Nephron progenitor cell (in vitro differentiated cells): ENCODE results near the gene ZNF79.

Experiments used
- DNase-seq: peaks from one replicate; pipeline ENCODE4 v3.0.0; 2021
- H3K27ac Mint-ChIP-seq: 2 replicates; pipeline ENCODE4 v1.8.0; 2021; ENCODE audit warnings: mild to moderate bottlenecking, moderate library complexity, mixed read lengths
- H3K27me3 Mint-ChIP-seq: 2 replicates; pipeline ENCODE4 v1.8.0; 2021; ENCODE audit warnings: mild to moderate bottlenecking, low read depth, mixed read lengths; ENCODE audit not compliant: poor library complexity
- H3K36me3 Mint-ChIP-seq: 2 replicates; pipeline ENCODE4 v1.8.0; 2021; ENCODE audit warnings: low read depth, mixed read lengths
- H3K4me1 Mint-ChIP-seq: 2 replicates; pipeline ENCODE4 v1.8.0; 2021; ENCODE audit warnings: mixed read lengths
- H3K4me3 Mint-ChIP-seq: 2 replicates; pipeline ENCODE4 v1.8.0; 2021; ENCODE audit warnings: mild to moderate bottlenecking, moderate library complexity, mixed read lengths
- H3K9me3 Mint-ChIP-seq: 2 replicates; pipeline ENCODE4 v1.8.0; 2021; ENCODE audit warnings: mild to moderate bottlenecking, moderate library complexity, mixed read lengths
- TF ChIP-seq, protein P1 (sequence below): fragments of 200-600 bp; sonication (generic); IDR thresholded peaks from 2 replicates; pipeline ENCODE4 v1.5.0; 2021; ENCODE audit warnings: antibody characterized with exemption

The ZNF79 gene

DNA sequence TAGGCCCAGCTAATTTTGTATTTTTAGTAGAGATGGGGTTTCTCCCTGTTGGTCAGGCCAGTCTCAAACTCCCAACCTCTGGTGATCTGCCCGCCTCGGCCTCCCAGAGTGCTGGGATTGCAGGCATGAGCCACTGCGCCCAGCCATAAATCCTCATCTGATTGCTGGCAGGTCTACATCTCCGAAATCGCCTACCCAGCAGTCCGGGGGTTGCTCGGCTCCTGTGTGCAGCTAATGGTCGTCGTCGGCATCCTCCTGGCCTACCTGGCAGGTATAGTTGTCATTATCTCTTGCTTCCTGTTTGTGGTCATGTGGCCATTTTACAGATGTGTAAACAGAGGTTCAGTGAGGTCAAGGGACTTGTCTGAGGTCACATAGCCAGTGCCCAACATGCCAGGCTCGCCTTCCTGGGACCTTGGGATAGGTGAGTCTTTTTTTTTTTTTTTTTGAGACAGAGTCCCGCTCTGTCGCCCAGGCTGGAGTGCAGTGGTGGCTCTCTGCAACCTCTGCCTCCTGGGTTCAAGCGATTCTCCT lies 24.4 kb upstream of the ZNF79 start:
- Mint-ChIP-seq H3K4me1 (peaks cover 20% of the 10 kb centered on the region), H3K9me3 (no peaks in the 10 kb centered on the region), H3K4me3 (peak overlapping the region; percentile 8), H3K27me3 (peaks cover 21% of the 10 kb centered on the region), H3K27ac (no peak overlapping the region), H3K36me3 (no peaks in the 10 kb centered on the region)
- DNase-seq, result no peak
- TF ChIP-seq, protein P1, sequence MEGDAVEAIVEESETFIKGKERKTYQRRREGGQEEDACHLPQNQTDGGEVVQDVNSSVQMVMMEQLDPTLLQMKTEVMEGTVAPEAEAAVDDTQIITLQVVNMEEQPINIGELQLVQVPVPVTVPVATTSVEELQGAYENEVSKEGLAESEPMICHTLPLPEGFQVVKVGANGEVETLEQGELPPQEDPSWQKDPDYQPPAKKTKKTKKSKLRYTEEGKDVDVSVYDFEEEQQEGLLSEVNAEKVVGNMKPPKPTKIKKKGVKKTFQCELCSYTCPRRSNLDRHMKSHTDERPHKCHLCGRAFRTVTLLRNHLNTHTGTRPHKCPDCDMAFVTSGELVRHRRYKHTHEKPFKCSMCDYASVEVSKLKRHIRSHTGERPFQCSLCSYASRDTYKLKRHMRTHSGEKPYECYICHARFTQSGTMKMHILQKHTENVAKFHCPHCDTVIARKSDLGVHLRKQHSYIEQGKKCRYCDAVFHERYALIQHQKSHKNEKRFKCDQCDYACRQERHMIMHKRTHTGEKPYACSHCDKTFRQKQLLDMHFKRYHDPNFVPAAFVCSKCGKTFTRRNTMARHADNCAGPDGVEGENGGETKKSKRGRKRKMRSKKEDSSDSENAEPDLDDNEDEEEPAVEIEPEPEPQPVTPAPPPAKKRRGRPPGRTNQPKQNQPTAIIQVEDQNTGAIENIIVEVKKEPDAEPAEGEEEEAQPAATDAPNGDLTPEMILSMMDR, result no peak

DNA sequence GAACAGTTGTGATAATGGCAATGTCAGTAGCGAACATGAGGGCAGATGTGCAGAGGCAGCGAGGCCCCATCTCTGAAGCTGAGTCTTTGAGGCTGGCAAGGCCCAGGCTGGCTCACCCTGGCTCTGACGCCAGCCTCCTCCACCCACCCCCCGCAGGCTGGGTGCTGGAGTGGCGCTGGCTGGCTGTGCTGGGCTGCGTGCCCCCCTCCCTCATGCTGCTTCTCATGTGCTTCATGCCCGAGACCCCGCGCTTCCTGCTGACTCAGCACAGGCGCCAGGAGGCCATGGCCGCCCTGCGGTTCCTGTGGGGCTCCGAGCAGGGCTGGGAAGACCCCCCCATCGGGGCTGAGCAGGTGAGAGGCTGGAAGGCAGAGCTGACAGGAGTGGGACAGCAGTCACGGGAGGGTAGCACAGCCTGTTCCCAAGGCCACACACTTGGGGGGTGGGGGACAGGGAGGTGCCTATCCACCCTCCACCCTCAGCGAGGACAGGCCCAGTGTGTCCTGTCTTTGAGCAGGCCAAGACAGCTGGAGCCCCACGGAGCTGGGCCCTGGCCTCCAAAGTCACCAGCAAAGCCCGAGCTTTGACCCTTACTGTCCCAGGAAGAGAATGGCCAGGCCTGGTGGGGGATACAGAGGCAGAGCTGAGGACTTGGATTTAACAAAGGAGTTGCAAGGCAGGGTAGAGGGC lies 21.6 kb upstream of the ZNF79 start:
- TF ChIP-seq, protein P1, result no peak
- Mint-ChIP-seq H3K36me3 (no peaks in the 10 kb centered on the region), H3K27me3 (peaks cover 4% of the 10 kb centered on the region), H3K27ac (no peak overlapping the region), H3K4me1 (peaks cover 8% of the 10 kb centered on the region), H3K4me3 (no peak overlapping the region), H3K9me3 (no peaks in the 10 kb centered on the region)
- DNase-seq, result no peak

DNA sequence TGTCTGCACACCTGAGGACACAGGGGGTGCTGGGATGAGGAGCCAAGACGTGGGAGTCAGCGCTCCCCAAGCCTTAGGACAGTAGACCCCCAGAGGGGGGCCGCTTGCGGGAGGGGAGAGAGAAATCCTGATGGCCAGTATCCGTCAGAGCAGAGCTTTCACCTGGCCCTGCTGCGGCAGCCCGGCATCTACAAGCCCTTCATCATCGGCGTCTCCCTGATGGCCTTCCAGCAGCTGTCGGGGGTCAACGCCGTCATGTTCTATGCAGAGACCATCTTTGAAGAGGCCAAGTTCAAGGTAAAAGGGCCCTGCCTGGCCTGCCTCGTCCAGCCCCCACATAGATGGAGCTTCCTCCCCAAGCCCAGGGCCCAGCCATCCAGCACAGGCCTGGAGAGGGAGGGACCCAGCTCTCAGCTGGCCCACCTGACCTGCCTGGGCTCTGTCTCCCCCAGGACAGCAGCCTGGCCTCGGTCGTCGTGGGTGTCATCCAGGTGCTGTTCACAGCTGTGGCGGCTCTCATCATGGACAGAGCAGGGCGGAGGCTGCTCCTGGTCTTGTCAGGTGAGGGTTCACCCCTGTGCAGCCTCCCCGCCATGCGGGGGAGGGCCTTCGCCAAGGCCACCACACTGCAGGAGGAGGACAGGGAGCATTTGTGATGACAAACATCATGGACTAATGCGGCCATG lies 20.5 kb upstream of the ZNF79 start:
- Mint-ChIP-seq H3K4me3 (no peak overlapping the region), H3K4me1 (peaks cover under 1% of the 10 kb centered on the region), H3K9me3 (no peaks in the 10 kb centered on the region), H3K36me3 (no peaks in the 10 kb centered on the region), H3K27me3 (peaks cover 4% of the 10 kb centered on the region), H3K27ac (no peak overlapping the region)
- no peak for DNase-seq
- TF ChIP-seq, protein P1, result no peak

- Mint-ChIP-seq H3K4me3 (no peak overlapping the region), H3K27ac (no peak overlapping the region), H3K27me3 (peaks cover 4% of the 10 kb centered on the region), H3K9me3 (no peaks in the 10 kb centered on the region), H3K4me1 (no peaks in the 10 kb centered on the region), H3K36me3 (no peaks in the 10 kb centered on the region)
- TF ChIP-seq, protein P1, result no peak
- no peak for DNase-seq
These were observed 19.6 kb upstream of the ZNF79 start for GRCh38 chr9:127404631-127405030.

- TF ChIP-seq, protein P1, result no peak
- H3K27me3 Mint-ChIP-seq, result peaks cover 4% of the 10 kb centered on the region
- no peak overlapping the region for H3K4me3 Mint-ChIP-seq
- H3K27ac Mint-ChIP-seq, result peak overlapping the region; percentile 22
- H3K9me3 Mint-ChIP-seq, result no peaks in the 10 kb centered on the region
- H3K4me1 Mint-ChIP-seq, result no peaks in the 10 kb centered on the region
- DNase-seq, result no peak
- no peaks in the 10 kb centered on the region for H3K36me3 Mint-ChIP-seq
These were observed 18.6 kb upstream of the ZNF79 start for GRCh38 chr9:127405344-127406125.
